BJ (cell line): Measurements from ENCODE around the gene RIMS1. TPM values are rescaled to one million over a fixed set of nuclear protein-coding genes. Genes with fewer than 3 reads are reported as not detected.

Experiments
- CTCF ChIA-PET: fragments of 350-600 bp; formaldehyde crosslinking; extraction: SDS; loops from one replicate; lab custom pipeline; 2021; ENCODE audit warnings: antibody characterized with exemption, inconsistent platforms; lab: Yijun Ruan, JAX
- POLR2A ChIA-PET: fragments of 300-600 bp; sonication (Branson Sonifier 250); formaldehyde crosslinking; extraction: SDS; loops from one replicate; lab custom pipeline; 2021; ENCODE audit warnings: antibody characterized with exemption; lab: Charles Lee
- DNase-seq: peaks from one replicate; pipeline ENCODE4 v3.0.0-alpha.2; 2011; ENCODE audit warnings: low read depth
- H3K27me3 ChIP-seq: 2 replicates; pipeline ENCODE4 v1.6.0; 2011; ENCODE audit warnings: low read length; ENCODE audit not compliant: control insufficient read depth, insufficient read depth
- H3K36me3 ChIP-seq: 2 replicates; pipeline ENCODE4 v1.5.1; 2011; ENCODE audit warnings: low read length; ENCODE audit not compliant: control insufficient read depth, insufficient read depth
- H3K4me3 ChIP-seq: 2 replicates; pipeline ENCODE4 v1.5.1; 2011; ENCODE audit warnings: low read depth, mild to moderate bottlenecking, control low read depth, low read length
- CTCF ChIP-seq: IDR thresholded peaks from 2 replicates; pipeline ENCODE4 v1.5.1; 2011; ENCODE audit warnings: low read depth, mild to moderate bottlenecking, control low read depth, inconsistent platforms, low read length, moderate library complexity; ENCODE audit not compliant: insufficient read depth
- polyA plus RNA-seq: library from polyadenylated mRNA; depleted of rRNA; stranded (reverse); fragments of >200 nt; gene quantifications from 2 replicates; pipeline ENCODE4 v1.2.3, GENCODE V29; 2011

Gene RIMS1
- polyA plus RNA-seq, 1 experiment = 0.28 TPM

- no peak for DNase-seq
- POLR2A ChIA-PET = no interaction called here
- H3K36me3 ChIP-seq = no peaks in the 10 kb centered on the region
- no peak for TF ChIP-seq CTCF
- no peaks in the 10 kb centered on the region for H3K27me3 ChIP-seq
- no peak overlapping the region for H3K4me3 ChIP-seq
- CTCF ChIA-PET = interaction anchor here (0.7 kb wide), 1 partner anchor 81 kb away, joined by 3 read pairs; no protein-coding TSS in a partner anchor
Measured at GRCh38 chr6:71929047-71929446, 42.7 kb downstream of the RIMS1 start.

GRCh38 chr6:71933881-71934280, 47.5 kb downstream of the RIMS1 start:
- Histone ChIP-seq H3K27me3 (peaks cover 2% of the 10 kb centered on the region), H3K36me3 (no peaks in the 10 kb centered on the region), H3K4me3 (no peak overlapping the region)
- no peak for DNase-seq
- CTCF ChIA-PET = no interaction called here
- TF ChIP-seq CTCF = no peak
- POLR2A ChIA-PET = no interaction called here

DNA sequence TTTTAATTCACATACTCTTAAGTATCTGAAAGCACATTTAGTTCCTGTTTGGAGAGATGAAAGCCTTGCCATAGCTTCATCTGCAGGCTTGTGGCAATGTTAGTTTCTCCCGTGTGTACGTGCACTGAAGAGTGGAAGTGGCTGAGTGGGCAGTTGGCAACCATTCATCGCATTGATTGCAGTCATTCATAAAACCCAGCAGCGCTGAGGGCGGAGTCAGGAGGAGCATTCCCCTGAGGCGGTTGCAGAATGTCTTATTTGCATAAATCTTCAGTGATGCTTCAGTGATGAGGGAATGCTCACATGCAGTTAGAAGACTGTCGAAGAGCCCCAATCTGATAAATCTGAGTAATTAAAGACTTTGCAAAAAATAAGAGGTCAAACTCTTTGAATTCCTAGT, 79.1 kb downstream of the RIMS1 start:
- no peak overlapping the region for H3K4me3 ChIP-seq
- DNase-seq = no peak
- ChIA-PET POLR2A (no interaction called here), CTCF (no interaction called here)
- no peaks in the 10 kb centered on the region for H3K27me3 ChIP-seq
- TF ChIP-seq CTCF = no peak
- H3K36me3 ChIP-seq = no peaks in the 10 kb centered on the region

- ChIA-PET POLR2A (no interaction called here), CTCF (interaction anchor here (0.7 kb wide), 3 partner anchors 26 to 181 kb away, joined by 3 to 4 read pairs (median 4); no protein-coding TSS in a partner anchor)
- Histone ChIP-seq H3K4me3 (no peak overlapping the region), H3K27me3 (no peaks in the 10 kb centered on the region), H3K36me3 (no peaks in the 10 kb centered on the region)
- TF ChIP-seq CTCF = no peak
- peak; percentile 3 for DNase-seq
Measured at GRCh38 chr6:71967436-71967835, 81.1 kb downstream of the RIMS1 start.

DNA sequence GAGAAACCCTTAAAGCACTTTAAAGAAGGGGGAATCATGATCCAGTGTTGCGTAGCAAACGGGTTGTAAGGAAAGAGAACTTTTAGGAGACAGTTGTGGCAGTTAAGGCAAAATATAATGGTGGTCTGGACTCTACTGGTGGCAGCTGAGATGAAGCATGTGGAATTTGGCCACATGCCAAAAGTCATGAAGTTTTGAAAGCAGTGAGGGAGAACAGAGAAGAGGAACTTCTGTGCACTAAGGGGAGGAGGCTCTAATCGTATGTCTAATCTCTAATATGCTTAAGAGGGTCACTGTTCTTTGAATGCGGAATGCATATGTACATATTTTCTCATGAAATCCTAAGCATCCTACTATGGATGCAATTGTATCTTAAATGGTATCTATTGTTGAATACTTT, 91.5 kb downstream of the RIMS1 start:
- no peaks in the 10 kb centered on the region for H3K36me3 ChIP-seq
- ChIA-PET CTCF (no interaction called here), POLR2A (no interaction called here)
- no peak for DNase-seq
- no peak overlapping the region for H3K4me3 ChIP-seq
- TF ChIP-seq CTCF = no peak
- no peaks in the 10 kb centered on the region for H3K27me3 ChIP-seq
